Keratinocyte (primary cell): Measurements from ENCODE around the gene CITED1. TPM values are rescaled to one million over a fixed set of nuclear protein-coding genes. Genes with fewer than 3 reads are reported as not detected.

Experiments used
- DNase-seq: peaks from one replicate; pipeline ENCODE4 v3.0.0-alpha.2; 2011; ENCODE audit warnings: low read depth, missing footprints, low spot score
- FAIRE-seq: peaks from 2 replicates; lab custom pipeline; 2011; peaks lifted over from hg19 to GRCh38; lab: Jason Lieb, UNC
- H2AFZ ChIP-seq: 2 replicates; pipeline ENCODE4 v1.6.0; 2012; ENCODE audit warnings: low read length, control low read depth, inconsistent platforms; ENCODE audit not compliant: control insufficient read depth
- H3K27ac ChIP-seq: 2 replicates; pipeline ENCODE4 v1.5.1; 2011; ENCODE audit warnings: low read length; ENCODE audit not compliant: control insufficient read depth, insufficient read depth
- H3K27me3 ChIP-seq: 3 replicates; pipeline ENCODE4 v1.6.0; 2011; ENCODE audit warnings: low read length; ENCODE audit not compliant: control insufficient read depth, insufficient read depth; ENCODE audit errors: extremely low read depth
- H3K36me3 ChIP-seq, 2 experiments: 2 replicates in 1 of 2; 3 replicates in 1 of 2; pipeline ENCODE4 v1.5.1; 2011; ENCODE audit warnings: low read length in 2 of 2, mild to moderate bottlenecking in 1 of 2; ENCODE audit not compliant: control insufficient read depth in 2 of 2, insufficient read depth in 2 of 2; ENCODE audit errors: extremely low read depth in 1 of 2
- H3K4me1 ChIP-seq: 3 replicates; pipeline ENCODE4 v1.5.1; 2011; ENCODE audit warnings: low read length; ENCODE audit not compliant: control insufficient read depth, insufficient read depth; ENCODE audit errors: extremely low read depth
- H3K4me2 ChIP-seq: 3 replicates; pipeline ENCODE4 v1.6.0; 2011; ENCODE audit warnings: low read depth, low read length; ENCODE audit not compliant: control insufficient read depth, insufficient read depth; ENCODE audit errors: extremely low read depth
- H3K4me3 ChIP-seq, 3 experiments: fragments of 200-600 bp in 1 of 3; sonication (generic) in 1 of 3; 2 replicates in 2 of 3; 3 replicates in 1 of 3; pipeline ENCODE4 v1.5.1; 2011 to 2016; ENCODE audit warnings: low read length in 3 of 3, mild to moderate bottlenecking in 3 of 3, control low read depth in 2 of 3, inconsistent platforms in 1 of 3, low read depth in 1 of 3, mixed read lengths in 1 of 3, mixed run types in 1 of 3, moderate library complexity in 1 of 3; ENCODE audit not compliant: control insufficient read depth in 2 of 3, insufficient read depth in 2 of 3; ENCODE audit errors: extremely low read depth in 1 of 3
- H3K79me2 ChIP-seq: 2 replicates; pipeline ENCODE4 v1.6.0; 2012; ENCODE audit warnings: low read length; ENCODE audit not compliant: control insufficient read depth, insufficient read depth
- H3K9ac ChIP-seq: 3 replicates; pipeline ENCODE4 v1.6.0; 2011; ENCODE audit warnings: low read length; ENCODE audit not compliant: control insufficient read depth, insufficient read depth; ENCODE audit errors: extremely low read depth
- H3K9me1 ChIP-seq: 3 replicates; pipeline ENCODE4 v1.6.0; 2011; ENCODE audit warnings: low read length; ENCODE audit not compliant: control insufficient read depth, insufficient read depth; ENCODE audit errors: extremely low read depth
- H3K9me3 ChIP-seq: 2 replicates; pipeline ENCODE4 v1.5.1; 2012; ENCODE audit warnings: low read depth, low read length; ENCODE audit not compliant: control insufficient read depth
- H4K20me1 ChIP-seq: 3 replicates; pipeline ENCODE4 v1.6.0; 2011; ENCODE audit warnings: low read length; ENCODE audit not compliant: control insufficient read depth, insufficient read depth; ENCODE audit errors: extremely low read depth
- EZH2 ChIP-seq: IDR thresholded peaks from one replicate; pipeline ENCODE4 v1.6.1; 2012; ENCODE audit warnings: inconsistent platforms, mild to moderate bottlenecking, low read length, moderate library complexity
- dilution Hi-C: fragments of 300-500 bp; cut with MboI; formaldehyde crosslinking; loops from one replicate; pipeline ENCODE4 v1.7.0; 2020; ENCODE audit warnings: low sequenced_read_pairs; ENCODE audit not compliant: extremely low pct_ligation_motif_present
- polyA plus RNA-seq, 5 experiments: library from polyadenylated mRNA; depleted of rRNA in 3 of 5; stranded (reverse) in 3 of 5; stranded (forward) in 1 of 5; unstranded in 1 of 5; fragments of >200 nt; gene quantifications; 1 replicate in 1 of 5; 2 replicates in 3 of 5; 3 replicates in 1 of 5; pipeline versions ENCODE4 v1.2.1 to v1.2.3, GENCODE V29; 2011 to 2012; ENCODE audit warnings: missing spikeins in 2 of 5, low read depth in 1 of 5, low replicate concordance in 1 of 5
- TF ChIP-seq, protein P1 (sequence below), 3 experiments: IDR thresholded peaks in 1 of 3; conservative IDR thresholded peaks in 1 of 3; optimal IDR thresholded peaks in 1 of 3; 2 replicates in 2 of 3; 3 replicates in 1 of 3; pipeline versions ENCODE3 to v1.5.1; 2011; ENCODE audit warnings: low read length in 3 of 3, mild to moderate bottlenecking in 3 of 3, moderate library complexity in 2 of 3, control low read depth in 1 of 3, inconsistent platforms in 1 of 3; ENCODE audit not compliant: insufficient read depth in 2 of 3; ENCODE audit errors: extremely low read depth in 1 of 3

Gene CITED1
- polyA plus RNA-seq, 1 donor (not counting 4 experiments of a cell fraction or from before 2014, with no cell fraction given) = 0.30 TPM

DNA sequence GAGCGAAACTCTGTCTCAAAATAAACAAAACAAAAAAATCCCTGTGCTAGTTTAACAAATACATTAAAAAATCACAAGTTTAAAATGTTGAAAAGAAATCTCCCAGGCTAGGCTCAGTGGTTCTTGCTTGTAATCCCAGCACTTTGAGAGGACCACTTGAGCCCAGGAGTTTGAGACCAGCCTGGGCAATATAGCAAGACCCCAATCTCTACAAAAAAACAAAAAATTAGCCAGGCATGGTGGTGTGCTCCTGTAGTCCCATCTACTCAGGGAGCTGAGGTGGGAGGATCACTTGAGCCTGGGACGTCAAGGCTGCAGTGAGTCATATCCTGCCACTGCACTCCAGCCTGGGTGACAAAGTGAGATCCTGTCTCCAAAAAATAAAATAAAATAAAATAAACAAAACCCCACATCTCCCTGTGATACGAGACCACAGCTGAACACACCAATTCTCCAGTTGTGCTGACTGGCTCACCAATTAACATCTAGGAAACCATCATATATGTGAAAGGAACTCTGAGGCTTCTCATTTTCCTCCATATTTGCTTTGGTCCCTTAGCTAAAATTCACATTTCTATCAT is 36.0 kb downstream of the CITED1 start:
- Histone ChIP-seq H3K9me1 (peaks cover 4% of the 10 kb centered on the region), H2AFZ (no peak overlapping the region), H3K27ac (no peak overlapping the region), H3K9ac (no peak overlapping the region), H3K9me3 (no peaks in the 10 kb centered on the region), H4K20me1 (peaks cover 46% of the 10 kb centered on the region), H3K4me3 (no peak overlapping the region), H3K79me2 (peaks cover 17% of the 10 kb centered on the region), H3K4me1 (peaks cover 51% of the 10 kb centered on the region), H3K27me3 (no peaks in the 10 kb centered on the region), H3K4me2 (no peak overlapping the region), H3K36me3 (peaks cover 38 to 58% of the 10 kb centered on the region in 2 experiments)
- TF ChIP-seq, protein P1, sequence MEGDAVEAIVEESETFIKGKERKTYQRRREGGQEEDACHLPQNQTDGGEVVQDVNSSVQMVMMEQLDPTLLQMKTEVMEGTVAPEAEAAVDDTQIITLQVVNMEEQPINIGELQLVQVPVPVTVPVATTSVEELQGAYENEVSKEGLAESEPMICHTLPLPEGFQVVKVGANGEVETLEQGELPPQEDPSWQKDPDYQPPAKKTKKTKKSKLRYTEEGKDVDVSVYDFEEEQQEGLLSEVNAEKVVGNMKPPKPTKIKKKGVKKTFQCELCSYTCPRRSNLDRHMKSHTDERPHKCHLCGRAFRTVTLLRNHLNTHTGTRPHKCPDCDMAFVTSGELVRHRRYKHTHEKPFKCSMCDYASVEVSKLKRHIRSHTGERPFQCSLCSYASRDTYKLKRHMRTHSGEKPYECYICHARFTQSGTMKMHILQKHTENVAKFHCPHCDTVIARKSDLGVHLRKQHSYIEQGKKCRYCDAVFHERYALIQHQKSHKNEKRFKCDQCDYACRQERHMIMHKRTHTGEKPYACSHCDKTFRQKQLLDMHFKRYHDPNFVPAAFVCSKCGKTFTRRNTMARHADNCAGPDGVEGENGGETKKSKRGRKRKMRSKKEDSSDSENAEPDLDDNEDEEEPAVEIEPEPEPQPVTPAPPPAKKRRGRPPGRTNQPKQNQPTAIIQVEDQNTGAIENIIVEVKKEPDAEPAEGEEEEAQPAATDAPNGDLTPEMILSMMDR (optimal IDR thresholded peaks at IDR 0.05 in 1 of 3, IDR thresholded peaks at IDR 0.05 in 1 of 3, conservative IDR thresholded peaks at IDR 0.05 in 1 of 3; ENCODE audit: extremely low read depth in 1 of 3, insufficient read depth in 2 of 3, low read length in 3 of 3) = no peak
- no peak for TF ChIP-seq EZH2
- dilution Hi-C loops = no loop called here
- DNase-seq (no peak), FAIRE-seq (no peak)

DNA sequence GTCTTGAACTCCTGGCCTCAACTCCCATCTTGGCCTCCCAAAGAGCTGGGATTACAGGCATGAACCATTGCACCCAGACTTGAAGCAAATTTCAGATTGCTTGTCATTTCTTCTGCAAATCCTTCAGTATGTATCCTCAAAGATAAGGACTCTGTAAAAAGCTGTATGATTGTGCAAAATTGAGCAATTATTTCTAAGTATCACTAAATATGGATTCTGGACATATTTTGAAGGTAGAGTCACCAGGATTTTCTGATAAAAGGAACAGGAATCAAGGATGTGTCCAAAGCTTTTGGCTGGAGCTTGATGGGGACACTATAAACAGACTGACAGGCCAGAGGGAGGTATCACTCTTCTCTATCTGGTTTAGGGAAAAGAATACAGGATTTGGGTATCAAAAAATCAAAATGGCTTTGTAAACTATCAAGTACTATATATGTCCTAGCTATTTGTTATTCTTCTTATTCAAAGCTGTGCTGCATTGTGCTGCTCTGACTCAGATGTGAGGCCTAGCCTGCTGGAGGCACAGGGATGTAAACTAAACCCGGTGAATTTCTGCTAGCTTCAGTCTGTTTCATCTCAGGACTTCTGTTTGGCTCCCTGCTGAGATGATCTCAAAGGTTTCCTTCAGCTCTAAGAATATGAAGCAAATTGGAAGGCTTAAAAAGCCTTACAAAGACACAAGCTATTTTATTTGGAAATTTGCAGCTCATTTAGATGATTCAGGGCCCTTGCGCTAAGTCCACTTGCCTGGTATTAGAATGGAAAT is 36.9 kb downstream of the CITED1 start:
- peaks cover 38 to 50% of the 10 kb centered on the region in 2 experiments for H3K36me3 ChIP-seq
- H3K9me1 ChIP-seq = peaks cover 4% of the 10 kb centered on the region
- H3K79me2 ChIP-seq = peaks cover 8% of the 10 kb centered on the region
- H3K27ac ChIP-seq = no peak overlapping the region
- H3K9me3 ChIP-seq = no peaks in the 10 kb centered on the region
- peaks cover 37% of the 10 kb centered on the region for H4K20me1 ChIP-seq
- H3K4me3 ChIP-seq = no peak overlapping the region
- H3K4me2 ChIP-seq = no peak overlapping the region
- no peak overlapping the region for H3K9ac ChIP-seq
- DNase-seq (no peak), FAIRE-seq (no peak)
- H2AFZ ChIP-seq = no peak overlapping the region
- H3K27me3 ChIP-seq = no peaks in the 10 kb centered on the region
- dilution Hi-C loops = no loop called here
- TF ChIP-seq, protein P1 (optimal IDR thresholded peaks at IDR 0.05 in 1 of 3, IDR thresholded peaks at IDR 0.05 in 1 of 3, conservative IDR thresholded peaks at IDR 0.05 in 1 of 3; ENCODE audit: extremely low read depth in 1 of 3, insufficient read depth in 2 of 3, low read length in 3 of 3) = no peak
- TF ChIP-seq EZH2 = no peak
- peaks cover 41% of the 10 kb centered on the region for H3K4me1 ChIP-seq
